GM13977 (cell line): ENCODE measurements around the gene LMLN.

ENCODE experiments used
- DNase-seq: peaks from one replicate; pipeline ENCODE4 v3.0.0; 2012; ENCODE audit warnings: low spot score
- CTCF ChIP-seq: IDR thresholded peaks from 2 replicates; pipeline ENCODE4 v1.5.1; 2012; ENCODE audit warnings: mild to moderate bottlenecking, control low read depth; ENCODE audit not compliant: insufficient read depth; ENCODE audit errors: extremely low read depth, missing control alignments
- in situ Hi-C: fragments of 300-500 bp; cut with MboI; formaldehyde crosslinking; loops from one replicate; pipeline ENCODE4 v1.12.0; 2022; ENCODE audit warnings: low sequenced_read_pairs, low pct_unique_long_range_greater_than_20kb, mixed read lengths, inconsistent platforms; ENCODE audit not compliant: unreplicated experiment

Gene LMLN

GRCh38 chr3:197975311-197975710 lies 15.3 kb downstream of the LMLN start:
- no peak for DNase-seq
- no peak for TF ChIP-seq CTCF
- in situ Hi-C loops, result no loop called here

DNA sequence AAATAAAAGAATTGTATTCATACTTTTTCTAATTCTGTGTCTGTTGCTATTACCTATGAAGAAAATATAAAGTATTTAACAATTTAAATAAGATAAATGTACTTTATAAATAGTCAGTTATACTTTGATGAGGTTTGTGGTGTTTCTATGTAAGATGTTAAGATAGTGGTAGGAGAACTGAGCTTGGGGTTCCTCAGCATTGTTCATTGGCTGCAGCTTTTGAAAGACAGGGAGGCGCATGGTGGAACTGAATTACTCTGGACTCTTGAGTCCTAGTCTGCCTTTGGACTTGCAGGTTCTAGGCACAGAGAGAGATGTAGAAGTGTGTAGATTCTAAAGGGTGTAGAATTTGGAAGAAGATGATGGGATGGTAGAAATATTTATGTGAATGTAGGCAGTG lies 23.1 kb downstream of the LMLN start:
- TF ChIP-seq CTCF, result no peak
- no peak for DNase-seq
- in situ Hi-C loops, result no loop called here

DNA sequence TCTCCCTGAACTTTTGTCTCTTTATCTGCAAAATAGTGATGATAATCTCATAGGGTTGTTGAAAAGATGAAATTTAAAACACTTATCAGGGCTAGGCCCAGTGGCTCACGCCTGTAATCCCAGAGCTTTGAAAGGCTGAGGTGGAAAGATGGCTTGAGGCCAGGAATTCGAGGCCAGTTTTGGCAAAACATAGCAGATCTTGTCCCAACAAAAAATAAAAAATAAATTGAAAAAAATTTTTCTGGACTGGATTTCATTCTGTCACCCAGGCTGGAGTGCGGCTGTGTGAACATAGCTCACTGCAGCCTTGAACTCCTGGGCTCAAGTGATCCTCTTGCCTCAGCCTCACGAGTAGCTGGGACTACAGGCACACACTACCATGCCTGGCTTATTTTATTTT lies 29.6 kb downstream of the LMLN start:
- in situ Hi-C loops, result no loop called here
- no peak for DNase-seq

GRCh38 chr3:197994736-197995135 lies 34.7 kb downstream of the LMLN start:
- no peak for TF ChIP-seq CTCF
- DNase-seq, result no peak
- in situ Hi-C loops, result no loop called here

More for the DNA sequence above, 29.6 kb downstream of the LMLN start:
- no peak for TF ChIP-seq CTCF

- in situ Hi-C loops, result no loop called here
Observed at GRCh38 chr3:197996855-197997254, 36.8 kb downstream of the LMLN start.

DNA sequence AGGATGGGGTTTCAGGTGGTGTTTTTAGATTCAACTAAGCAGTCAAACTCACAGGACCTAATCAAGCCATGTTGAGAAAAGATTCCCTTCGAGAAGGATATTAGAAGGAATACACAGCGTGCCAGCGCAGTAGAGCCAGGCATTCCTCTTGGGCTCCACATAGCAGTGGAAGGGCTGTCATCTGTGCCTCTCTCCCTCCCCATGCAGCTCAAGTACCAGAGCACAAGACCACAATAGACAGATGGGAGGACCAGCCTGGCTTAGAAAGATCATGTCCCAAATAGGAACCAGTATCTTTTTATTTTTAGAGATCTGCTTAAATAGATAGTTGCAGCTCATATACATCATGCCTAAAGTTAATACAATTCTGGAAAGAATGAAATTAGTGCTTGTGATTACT lies 37.9 kb downstream of the LMLN start:
- in situ Hi-C loops, result no loop called here

More at GRCh38 chr3:197996855-197997254, 36.8 kb downstream of the LMLN start:
- TF ChIP-seq CTCF, result no peak
- no peak for DNase-seq

More for the DNA sequence above, 37.9 kb downstream of the LMLN start:
- no peak for TF ChIP-seq CTCF
- DNase-seq, result no peak
